ENCODE results near the gene SATB2. TPM values are rescaled to one million over a fixed set of nuclear protein-coding genes. Genes with fewer than 3 reads are reported as not detected.

Gene SATB2
- total RNA-seq, 1 donor, result 53.2 TPM

GRCh38 chr2:199306116-199306515 is 151.6 kb downstream of the SATB2 start:
- no peak for DNase-seq (ENCODE audit: insufficient read length, low spot score, missing footprints)

GRCh38 chr2:199303728-199304177 is 154.0 kb downstream of the SATB2 start:
- peaks cover 56% of the 10 kb centered on the region for H3K4me1 ChIP-seq (ENCODE audit: insufficient read depth, low read length)
- H3K79me2 ChIP-seq (ENCODE audit: insufficient read depth, low read length), result peaks cover 45% of the 10 kb centered on the region
- peak overlapping the region; percentile 36 for H3K4me3 ChIP-seq (ENCODE audit: insufficient read depth, low read length)
- no peak overlapping the region for H2AFZ ChIP-seq (ENCODE audit: low read length)
- DNase-seq (ENCODE audit: insufficient read length, low spot score, missing footprints), result peak; percentile 93
- H3K27ac ChIP-seq (ENCODE audit: low read depth, low read length), result peak overlapping the region; percentile 99
- peak overlapping the region; percentile 74 for H3K4me2 ChIP-seq (ENCODE audit: insufficient read depth, low read length)
- no peak for TF ChIP-seq CTCF (IDR thresholded peaks at IDR 0.05; ENCODE audit: extremely low read depth, low read depth, low read length)
- H3K27me3 ChIP-seq (ENCODE audit: insufficient read depth, low read length), result no peaks in the 10 kb centered on the region
- H3K9me3 ChIP-seq (ENCODE audit: low read depth, low read length), result no peaks in the 10 kb centered on the region
- no peaks in the 10 kb centered on the region for H4K20me1 ChIP-seq (ENCODE audit: insufficient read depth, low read length)
- H3K36me3 ChIP-seq (ENCODE audit: insufficient read depth, low read length), result peaks cover 32% of the 10 kb centered on the region

More at GRCh38 chr2:199306116-199306515, 151.6 kb downstream of the SATB2 start:
- Histone ChIP-seq H3K27me3 (ENCODE audit: insufficient read depth, low read length) (no peaks in the 10 kb centered on the region), H3K4me2 (ENCODE audit: insufficient read depth, low read length) (no peak overlapping the region), H2AFZ (ENCODE audit: low read length) (no peak overlapping the region), H3K9me3 (ENCODE audit: low read depth, low read length) (no peaks in the 10 kb centered on the region), H3K27ac (ENCODE audit: low read depth, low read length) (peak overlapping the region; percentile 99), H4K20me1 (ENCODE audit: insufficient read depth, low read length) (no peaks in the 10 kb centered on the region), H3K36me3 (ENCODE audit: insufficient read depth, low read length) (peaks cover 34% of the 10 kb centered on the region), H3K79me2 (ENCODE audit: insufficient read depth, low read length) (peaks cover 31% of the 10 kb centered on the region), H3K4me1 (ENCODE audit: insufficient read depth, low read length) (peaks cover 56% of the 10 kb centered on the region), H3K4me3 (ENCODE audit: insufficient read depth, low read length) (no peak overlapping the region)
- no peak for TF ChIP-seq CTCF (IDR thresholded peaks at IDR 0.05; ENCODE audit: extremely low read depth, low read depth, low read length)

- H3K4me3 ChIP-seq (ENCODE audit: insufficient read depth, low read length), result peak overlapping the region; percentile 36
- no peak for DNase-seq (ENCODE audit: insufficient read length, low spot score, missing footprints)
- peaks cover 44% of the 10 kb centered on the region for H3K79me2 ChIP-seq (ENCODE audit: insufficient read depth, low read length)
- no peaks in the 10 kb centered on the region for H3K9me3 ChIP-seq (ENCODE audit: low read depth, low read length)
- H3K27me3 ChIP-seq (ENCODE audit: insufficient read depth, low read length), result no peaks in the 10 kb centered on the region
- H3K4me1 ChIP-seq (ENCODE audit: insufficient read depth, low read length), result peaks cover 53% of the 10 kb centered on the region
- no peak overlapping the region for H2AFZ ChIP-seq (ENCODE audit: low read length)
- peak overlapping the region; percentile 74 for H3K4me2 ChIP-seq (ENCODE audit: insufficient read depth, low read length)
- H3K27ac ChIP-seq (ENCODE audit: low read depth, low read length), result peak overlapping the region; percentile 99
- no peaks in the 10 kb centered on the region for H4K20me1 ChIP-seq (ENCODE audit: insufficient read depth, low read length)
- peaks cover 31% of the 10 kb centered on the region for H3K36me3 ChIP-seq (ENCODE audit: insufficient read depth, low read length)
- TF ChIP-seq CTCF (IDR thresholded peaks at IDR 0.05; ENCODE audit: extremely low read depth, low read depth, low read length), result no peak
These were observed 154.9 kb downstream of the SATB2 start for GRCh38 chr2:199302851-199303250.

GRCh38 chr2:199288424-199288823 is 169.3 kb downstream of the SATB2 start:
- DNase-seq (ENCODE audit: insufficient read length, low spot score, missing footprints), result no peak
- Histone ChIP-seq H3K36me3 (ENCODE audit: insufficient read depth, low read length) (peaks cover 6% of the 10 kb centered on the region), H3K79me2 (ENCODE audit: insufficient read depth, low read length) (peaks cover 50% of the 10 kb centered on the region), H3K4me3 (ENCODE audit: insufficient read depth, low read length) (no peak overlapping the region), H3K4me2 (ENCODE audit: insufficient read depth, low read length) (no peak overlapping the region), H4K20me1 (ENCODE audit: insufficient read depth, low read length) (no peaks in the 10 kb centered on the region), H3K9me3 (ENCODE audit: low read depth, low read length) (no peaks in the 10 kb centered on the region), H3K27ac (ENCODE audit: low read depth, low read length) (no peak overlapping the region), H2AFZ (ENCODE audit: low read length) (no peak overlapping the region), H3K4me1 (ENCODE audit: insufficient read depth, low read length) (no peaks in the 10 kb centered on the region), H3K27me3 (ENCODE audit: insufficient read depth, low read length) (no peaks in the 10 kb centered on the region)
- TF ChIP-seq CTCF (IDR thresholded peaks at IDR 0.05; ENCODE audit: extremely low read depth, low read depth, low read length), result no peak

All from osteoblast (primary cell).